ENCODE data around the gene ZNF227.
"Not testable (repeated sequence)": the region's sequence is repeated elsewhere in the genome, so short reads cannot be mapped to it uniquely, and the experiment has no call there.

The ZNF227 gene

DNA sequence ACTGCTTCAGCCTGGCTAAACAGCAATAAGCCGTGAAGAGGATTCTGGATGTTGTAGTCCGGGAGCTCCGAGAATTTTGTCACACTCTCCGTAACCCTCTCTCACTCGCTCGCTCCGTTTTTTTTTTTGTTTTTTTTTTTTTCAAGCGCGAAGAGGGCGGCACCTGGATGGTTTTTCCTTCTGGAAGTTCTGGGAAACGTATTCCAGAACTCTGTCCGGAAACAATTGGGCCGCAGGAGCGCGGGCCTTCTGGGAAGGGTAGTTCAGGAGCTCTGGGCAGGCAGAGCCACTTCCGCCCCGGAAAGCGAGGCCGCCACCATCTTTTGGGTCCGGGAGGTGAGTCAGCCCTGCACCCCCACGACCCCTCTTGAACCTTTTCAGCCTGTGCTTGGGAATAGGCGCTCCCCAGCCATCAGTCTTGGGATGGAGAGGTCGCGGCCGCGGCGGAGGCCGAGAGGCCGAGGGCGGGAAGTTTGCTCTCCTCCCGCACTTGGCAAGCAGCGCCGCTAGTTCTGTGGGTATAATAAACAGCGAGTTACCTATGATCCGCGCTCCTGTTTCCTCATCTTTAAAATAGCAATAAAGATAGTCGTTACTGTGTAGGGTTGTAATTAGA, at the start of gene ZNF227:
TSS of gene ZNF227 (plus strand) at position 283 of the 616 bp plus-strand sequence. CDS start 5,261 bp downstream, outside the sequence.
- DNase-seq, result peak; percentile 93

DNA sequence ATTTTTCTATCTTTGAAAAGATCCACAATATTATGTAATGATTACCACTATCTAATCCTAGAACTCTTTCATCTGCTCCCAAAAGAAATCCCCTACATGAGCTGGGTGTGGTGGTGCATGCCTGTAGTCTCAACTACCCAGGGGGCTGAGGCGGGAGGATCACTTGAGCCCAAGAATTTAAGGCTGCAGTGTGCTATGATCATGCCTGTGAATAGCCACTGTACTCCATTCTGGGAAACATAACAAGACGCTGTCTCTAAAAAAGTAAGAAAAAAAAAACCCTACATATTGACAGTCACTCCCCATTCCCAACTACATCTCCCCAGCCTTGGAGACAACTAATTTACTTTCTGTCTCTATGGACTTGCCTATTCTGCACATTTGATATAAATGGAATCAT, 48.5 kb upstream of the ZNF227 start:
- DNase-seq, result no peak

DNA sequence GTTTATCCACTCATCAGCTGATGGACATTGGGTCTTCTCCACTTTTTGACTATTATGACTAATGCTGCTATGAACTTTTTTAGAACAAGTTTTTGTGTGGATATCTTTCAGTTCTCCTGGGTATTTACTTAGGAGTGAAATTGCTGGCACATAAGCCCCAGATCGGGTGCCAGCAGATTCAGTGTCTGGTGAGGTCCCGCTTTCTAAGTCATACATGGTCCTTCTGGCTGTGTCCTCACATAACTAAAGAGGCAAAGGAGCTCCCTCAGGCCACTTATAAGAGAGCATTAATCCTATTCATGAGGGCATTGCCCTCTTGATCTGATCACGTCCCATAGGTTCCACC, 48.0 kb upstream of the ZNF227 start:
- no peak for DNase-seq

DNA sequence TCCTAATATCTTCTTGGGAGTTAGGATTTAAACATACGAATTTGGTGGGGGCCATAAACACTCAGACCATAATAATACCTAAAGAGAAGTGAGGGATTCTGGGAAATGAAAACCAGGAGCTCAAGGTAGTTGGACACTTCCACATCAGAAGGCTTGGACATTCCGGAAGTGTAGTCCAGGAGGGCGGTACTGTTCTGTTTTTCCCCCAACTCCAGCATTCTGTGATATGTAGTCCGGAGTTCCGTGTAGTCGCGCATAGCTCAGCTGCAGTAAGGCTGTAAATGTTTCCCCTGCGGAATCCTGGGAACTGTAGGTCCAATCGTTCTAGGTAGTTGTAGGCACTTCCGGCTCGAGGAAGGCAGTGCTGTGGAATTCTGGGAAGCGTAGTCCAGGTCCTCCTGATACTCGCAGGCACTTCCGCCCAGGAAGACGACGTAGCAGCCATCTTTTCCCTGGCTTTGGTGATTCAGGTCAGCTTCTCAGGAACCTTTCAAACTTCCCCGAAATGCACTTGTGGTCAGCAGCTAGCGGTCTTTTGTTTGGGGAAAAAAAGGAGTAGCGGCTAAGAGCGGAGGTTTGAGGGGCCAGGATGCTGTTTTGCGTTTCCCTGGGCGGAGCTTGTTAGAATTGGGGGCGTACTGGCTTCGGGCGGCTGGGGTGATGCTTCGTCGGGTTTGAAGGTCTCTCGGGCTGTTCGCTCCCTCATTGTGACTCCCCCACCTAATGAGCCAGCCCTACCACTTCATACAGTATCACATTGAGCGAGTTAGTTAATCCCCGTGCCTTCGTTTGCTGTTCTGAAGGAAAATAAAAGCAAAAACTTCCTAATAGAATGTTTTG, 47.4 kb upstream of the ZNF227 start, which contains the start of gene ZNF226:
TSS of gene ZNF226 (plus strand) at position 428 of the 840 bp plus-strand sequence. CDS start 4,981 bp downstream, outside the sequence.
- DNase-seq, result peak; percentile 99

DNA sequence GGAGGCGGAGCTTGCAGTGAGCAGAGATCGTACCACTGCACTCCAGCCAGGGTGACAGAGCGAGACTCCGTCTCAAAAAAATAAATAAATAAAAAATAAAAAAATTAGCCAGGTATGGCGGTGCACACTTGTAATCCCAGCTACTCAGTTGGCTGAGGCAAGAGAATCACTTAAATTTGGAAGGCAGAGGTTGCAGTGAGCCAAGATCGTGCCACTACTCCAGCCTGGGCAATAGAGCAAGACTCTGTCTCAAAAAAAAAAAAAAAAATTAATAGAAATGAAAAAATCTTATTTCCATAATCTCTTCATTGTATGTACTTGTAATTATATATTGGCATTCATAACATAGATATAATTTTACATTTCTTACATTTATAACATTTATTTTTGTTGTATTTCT, 41.7 kb upstream of the ZNF227 start:
- DNase-seq, result not testable (repeated sequence)

DNA sequence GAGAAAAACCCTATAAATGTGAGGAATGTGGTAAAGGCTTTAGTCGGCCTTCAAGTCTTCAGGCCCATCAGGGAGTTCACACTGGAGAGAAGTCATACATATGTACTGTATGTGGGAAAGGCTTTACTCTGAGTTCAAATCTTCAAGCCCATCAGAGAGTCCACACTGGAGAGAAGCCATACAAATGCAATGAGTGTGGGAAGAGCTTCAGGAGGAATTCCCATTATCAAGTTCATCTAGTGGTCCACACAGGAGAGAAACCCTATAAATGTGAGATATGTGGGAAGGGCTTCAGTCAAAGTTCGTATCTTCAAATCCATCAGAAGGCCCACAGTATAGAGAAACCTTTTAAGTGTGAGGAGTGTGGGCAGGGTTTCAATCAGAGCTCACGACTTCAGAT, 35.7 kb upstream of the ZNF227 start:
- peak; percentile 28 for DNase-seq

DNA sequence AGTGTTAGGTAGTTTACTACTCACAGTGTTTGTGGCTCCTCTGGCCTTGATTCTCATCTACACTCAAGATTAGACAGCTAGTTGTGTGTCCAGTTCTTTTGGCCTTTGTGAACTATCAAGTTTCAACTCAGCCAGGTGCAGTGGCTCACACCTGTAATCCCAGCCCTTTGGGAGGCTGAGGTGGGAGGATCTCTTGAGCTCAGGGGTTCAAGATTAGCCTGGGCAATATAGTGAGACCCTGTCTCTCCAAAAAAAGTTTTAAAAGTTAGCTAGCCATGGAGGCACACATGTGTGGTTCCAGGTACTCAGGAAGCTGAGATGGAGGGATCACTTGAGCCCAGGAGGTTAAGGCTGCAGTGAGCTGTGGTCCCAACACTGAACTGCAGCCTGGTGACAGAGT, 31.4 kb upstream of the ZNF227 start:
- DNase-seq, result no peak

DNA sequence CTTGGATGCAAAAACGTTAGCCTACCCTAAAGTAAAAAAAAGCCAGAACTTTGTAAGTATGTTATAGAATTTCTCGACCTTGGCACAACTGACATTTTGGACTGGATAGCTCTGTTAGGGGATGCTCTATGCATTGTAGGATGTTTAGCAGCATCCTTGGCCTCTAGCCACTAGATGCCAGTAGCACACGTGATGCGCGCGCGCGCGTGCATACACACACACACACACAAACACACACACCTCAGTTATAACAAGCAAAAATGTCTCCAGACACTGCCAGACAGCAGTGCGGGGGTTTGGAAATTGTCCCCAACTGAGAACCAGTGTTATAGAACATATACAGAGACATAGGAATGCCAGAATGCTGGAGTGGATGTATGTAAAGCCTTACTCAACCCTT, 30.2 kb upstream of the ZNF227 start:
- no peak for DNase-seq

DNA sequence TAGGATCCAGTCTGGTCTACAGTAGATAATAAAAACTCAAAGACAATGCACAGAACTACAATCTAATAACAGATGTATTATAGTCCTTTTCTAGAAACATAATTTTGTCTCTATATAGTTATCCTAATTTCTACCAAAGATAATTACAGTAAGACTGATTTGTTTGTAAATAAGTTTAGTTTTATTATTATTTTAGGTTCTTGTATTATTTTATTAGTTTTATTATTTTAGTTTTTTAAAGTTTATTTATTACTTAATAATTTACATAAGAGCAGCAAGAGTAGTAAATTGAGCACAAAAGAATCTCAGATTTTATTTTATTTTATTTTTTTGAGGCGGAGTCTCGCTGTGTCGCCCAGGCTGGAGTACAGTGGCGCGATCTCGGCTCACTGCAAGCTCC, 22.3 kb upstream of the ZNF227 start:
- DNase-seq, result no peak

DNA sequence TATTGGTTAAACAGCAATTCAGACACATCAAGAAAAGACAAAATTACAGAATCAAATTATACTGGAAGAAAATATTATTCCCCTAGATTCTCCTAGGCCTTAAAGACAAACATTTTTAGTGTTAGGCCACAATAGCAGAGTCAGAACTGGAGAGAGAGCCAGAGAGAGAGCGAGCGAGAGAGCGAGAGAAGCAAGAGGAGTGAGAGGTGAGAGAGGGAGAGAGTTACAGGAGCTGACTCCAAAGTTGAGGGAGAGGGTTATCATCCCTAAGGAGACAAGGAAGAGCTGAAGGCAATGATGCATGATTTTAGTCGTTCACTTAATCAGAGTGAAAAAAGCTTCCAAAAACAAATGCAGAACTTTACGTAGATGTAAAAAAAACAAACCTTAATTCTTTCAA, 20.2 kb upstream of the ZNF227 start:
- DNase-seq, result no peak

DNA sequence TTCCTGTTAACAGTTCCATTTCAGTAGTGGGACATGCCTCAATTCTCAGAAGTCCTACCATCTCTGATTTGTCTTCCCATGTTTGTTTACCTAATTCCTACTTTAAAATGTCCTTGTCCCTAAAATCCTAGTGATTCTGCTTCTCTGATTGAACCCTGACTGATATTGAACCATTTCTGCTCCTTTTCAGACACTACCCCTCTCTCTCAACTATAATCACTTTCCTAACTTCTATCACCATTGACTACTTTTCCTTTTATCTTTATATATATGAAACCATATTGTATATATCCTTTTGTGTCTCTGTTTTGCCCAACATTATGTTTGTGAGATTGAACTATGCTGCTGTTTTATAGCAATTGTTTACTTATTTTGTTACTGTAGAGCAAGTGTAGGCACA, 15.6 kb upstream of the ZNF227 start:
- DNase-seq, result no peak

DNA sequence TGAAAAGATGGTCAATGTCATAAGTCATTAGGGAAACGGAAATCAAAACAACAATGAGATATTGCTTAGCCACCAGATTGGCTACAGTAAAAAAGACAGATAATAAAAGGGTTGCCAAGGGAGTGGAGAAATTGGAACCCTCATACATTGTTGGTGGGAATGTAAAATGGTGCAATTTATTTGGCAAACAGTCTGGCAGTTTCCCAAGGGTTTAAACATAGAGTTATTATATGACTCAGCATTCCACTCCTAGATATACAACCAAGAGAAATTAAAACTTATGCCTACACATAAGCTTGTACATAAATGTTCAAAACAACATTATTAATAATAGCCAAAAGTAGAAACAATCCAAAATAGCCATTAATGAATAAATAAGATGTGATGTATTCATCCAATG, 9.9 kb upstream of the ZNF227 start:
- DNase-seq, result no peak

DNA sequence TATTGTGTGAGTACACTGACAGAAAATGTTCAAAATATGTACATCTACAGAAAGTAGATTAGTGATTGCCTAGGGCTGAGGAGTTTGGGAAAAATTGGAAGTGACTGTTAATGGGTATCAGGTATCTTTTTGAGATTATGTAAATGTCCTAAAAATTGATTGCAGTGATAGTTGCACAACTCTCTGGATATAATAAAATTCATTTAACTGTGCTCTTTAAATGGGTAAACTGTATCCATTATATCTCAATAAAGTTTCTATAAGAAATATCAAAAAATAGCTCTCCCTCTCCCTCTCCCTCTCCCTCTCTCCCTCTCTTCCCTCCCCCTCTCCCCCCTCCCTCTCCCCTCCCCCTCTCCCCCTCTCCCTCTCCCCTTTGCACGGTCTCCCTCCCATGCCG, 9.4 kb upstream of the ZNF227 start:
- DNase-seq, result no peak

DNA sequence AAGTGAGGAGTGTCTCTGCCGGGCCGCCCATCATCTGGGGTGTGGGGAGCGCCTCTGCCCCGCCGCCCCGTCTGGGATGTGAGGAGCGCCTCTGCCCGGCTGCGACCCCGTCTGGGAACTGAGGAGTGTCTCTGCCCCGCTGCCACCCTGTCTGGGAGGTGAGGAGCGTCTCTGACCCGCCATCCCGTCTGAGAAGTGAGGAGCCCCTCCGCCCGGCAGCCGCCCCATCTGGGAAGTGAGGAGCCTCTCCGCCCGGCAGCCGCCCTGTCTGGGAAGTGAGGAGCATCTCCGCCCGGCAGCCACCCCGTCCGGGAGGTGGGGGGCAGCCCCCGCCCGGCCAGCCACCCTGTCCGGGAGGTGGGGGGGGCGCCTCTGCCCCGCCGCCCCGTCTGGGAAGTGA, 8.5 kb upstream of the ZNF227 start:
- DNase-seq, result not testable (repeated sequence)

DNA sequence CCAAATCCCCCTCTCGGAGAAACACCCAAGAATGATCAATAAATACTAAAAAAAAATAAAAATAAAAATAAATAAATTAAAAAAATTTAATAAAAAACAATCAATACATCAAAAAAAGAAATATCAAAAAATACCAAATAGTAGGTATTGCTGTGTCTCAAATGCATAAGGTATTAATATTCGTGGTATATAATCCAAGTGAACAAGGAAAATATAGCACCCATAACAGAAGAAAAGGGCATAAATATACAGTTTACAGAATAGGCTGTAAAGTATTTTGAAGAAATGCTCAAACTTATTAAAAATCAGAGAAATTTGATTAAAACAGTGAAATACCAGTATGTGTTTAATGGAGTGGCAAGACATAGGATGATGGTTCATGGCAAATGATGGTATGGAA, 7.6 kb upstream of the ZNF227 start:
- DNase-seq, result no peak

DNA sequence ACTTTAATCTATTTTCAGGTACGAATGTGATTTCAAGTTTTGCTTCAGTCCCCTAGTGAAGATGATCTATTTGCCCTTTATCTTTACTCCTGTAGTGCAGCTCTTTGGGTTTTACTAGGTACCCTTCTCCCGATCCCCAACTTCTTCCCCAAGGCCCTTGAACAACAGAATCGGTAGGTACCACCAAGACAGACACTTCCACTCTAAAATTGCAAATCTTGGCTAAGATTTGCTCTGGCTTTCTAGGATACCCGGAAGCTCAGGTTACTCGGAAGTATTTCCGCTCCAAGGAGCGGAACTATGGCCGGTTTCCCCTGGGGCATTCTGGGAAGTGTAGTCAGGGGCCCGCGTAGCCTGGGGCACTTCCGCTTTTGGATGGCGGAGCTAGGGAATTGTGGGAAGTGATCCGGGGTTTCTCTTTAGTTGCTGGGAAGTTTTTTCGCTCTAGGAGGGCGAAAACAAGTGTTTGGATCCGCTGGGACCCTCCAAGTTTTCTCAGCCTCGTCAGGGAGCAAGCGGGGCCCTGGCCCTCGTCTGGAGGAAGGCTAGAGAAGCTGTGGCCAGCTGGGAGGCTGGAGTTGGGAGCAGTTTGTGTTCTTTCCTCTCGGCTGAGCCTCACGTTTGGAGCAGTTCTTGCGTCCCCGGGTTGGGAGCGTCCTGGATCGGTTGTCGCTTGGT, 5.1 kb upstream of the ZNF227 start:
- DNase-seq, result peak; percentile 99

DNA sequence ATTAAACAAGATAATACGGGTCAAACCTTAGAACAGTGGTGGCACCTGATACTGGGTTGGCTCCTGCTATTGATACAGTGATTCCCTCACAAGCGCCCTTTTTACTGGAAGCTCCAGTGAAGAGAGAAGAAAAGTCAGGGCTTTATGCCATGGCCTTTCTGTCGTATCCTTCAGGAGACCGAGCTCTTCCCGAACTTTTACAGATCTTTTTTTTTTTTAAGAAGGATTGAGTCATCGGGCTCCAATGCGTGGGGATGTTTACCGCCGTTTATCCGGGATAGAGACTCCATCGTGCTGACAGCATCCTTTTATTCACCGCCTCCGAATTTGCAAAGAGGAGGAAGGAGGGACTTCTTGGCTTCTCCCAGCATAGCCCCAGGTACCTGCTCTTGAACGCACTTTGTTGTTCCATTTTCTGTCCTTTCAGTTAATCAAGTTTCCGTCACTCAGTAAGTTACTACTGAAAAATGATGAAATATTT, 574 bp downstream of the ZNF227 start:
- peak; percentile 61 for DNase-seq

DNA sequence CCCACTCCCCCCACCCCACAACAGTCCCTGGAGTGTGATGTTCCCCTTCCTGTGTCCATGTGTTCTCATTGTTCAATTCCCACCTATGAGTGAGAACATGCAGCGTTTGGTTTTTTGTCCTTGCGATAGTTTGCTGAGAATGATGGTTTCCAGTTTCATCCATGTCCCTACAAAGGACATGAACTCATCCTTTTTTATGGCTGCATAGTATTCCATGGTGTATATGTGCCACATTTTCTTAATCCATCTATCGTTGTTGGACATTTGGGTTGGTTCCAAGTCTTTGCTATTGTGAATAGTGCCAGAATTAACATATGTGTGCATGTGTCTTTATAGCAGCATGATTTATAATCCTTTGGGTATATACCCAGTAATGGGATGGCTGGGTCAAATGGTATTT, 7.6 kb downstream of the ZNF227 start:
- DNase-seq, result not testable (repeated sequence)

DNA sequence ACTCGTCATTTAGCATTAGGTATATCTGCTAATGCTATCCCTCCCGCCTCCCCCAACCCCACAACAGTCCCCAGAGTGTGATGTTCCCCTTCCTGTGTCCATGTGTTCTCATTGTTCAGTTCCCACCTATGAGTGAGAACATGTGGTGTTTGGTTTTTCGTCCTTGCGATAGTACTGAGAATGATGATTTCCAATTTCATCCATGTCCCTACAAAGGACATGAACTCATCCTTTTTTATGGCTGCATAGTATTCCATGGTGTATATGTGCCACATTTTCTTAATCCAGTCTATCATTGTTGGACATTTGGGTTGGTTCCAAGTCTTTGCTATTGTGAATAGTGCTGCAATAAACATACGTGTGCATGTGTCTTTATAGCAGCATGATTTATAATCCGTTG, 8.4 kb downstream of the ZNF227 start:
- DNase-seq, result not testable (repeated sequence)

DNA sequence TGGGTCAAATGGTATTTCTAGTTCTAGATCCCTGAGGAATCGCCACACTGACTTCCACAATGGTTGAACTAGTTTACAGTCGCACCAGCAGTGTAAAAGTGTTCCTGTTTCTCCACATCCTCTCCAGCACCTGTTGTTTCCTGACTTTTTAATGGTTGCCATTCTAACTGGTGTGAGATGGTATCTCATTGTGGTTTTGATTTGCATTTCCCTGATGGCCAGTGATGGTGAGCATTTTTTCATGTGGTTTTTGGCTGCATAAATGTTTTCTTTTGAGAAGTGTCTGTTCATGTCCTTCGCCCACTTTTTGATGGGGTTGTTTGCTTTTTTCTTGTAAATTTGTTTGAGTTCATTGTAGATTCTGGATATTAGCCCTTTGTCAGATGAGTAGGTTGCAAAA, 9.0 kb downstream of the ZNF227 start:
- not testable (repeated sequence) for DNase-seq

DNA sequence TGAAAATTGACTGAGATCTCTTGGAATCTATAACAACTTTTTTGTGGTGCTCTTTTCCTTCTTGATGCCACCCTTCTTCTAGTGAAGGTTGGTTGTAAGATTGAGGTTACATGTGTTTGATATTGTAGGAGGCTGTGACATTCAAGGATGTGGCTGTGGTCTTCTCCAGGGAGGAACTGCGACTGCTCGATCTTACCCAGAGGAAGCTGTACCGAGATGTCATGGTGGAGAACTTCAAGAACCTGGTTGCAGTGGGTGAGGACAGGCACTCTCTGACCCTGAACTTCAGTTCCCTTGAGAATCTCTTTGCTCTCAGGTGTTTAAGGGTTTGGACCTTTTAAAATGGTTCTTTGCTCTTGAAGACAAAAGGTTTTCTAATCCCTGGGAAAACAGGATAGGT, 16.0 kb downstream of the ZNF227 start:
- DNase-seq, result no peak

DNA sequence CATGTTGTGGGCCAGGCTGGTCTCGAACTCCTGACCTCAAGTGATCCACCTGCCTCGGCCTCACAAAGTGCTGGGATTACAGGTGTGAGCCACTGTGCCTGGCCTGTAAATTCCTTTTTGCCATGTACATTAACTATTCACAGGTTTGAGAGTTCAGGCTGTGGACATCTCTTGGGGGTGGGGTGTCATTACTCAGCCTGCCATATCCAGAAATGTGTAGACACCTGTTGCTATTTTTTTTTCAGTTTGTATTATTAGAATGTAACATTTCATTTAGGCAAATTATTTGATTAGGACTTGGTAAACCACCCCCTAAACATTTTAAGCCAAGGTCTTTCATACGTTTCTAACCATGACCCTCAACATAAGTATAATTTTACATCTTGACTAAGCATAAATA, 20.5 kb downstream of the ZNF227 start:
- no peak for DNase-seq

DNA sequence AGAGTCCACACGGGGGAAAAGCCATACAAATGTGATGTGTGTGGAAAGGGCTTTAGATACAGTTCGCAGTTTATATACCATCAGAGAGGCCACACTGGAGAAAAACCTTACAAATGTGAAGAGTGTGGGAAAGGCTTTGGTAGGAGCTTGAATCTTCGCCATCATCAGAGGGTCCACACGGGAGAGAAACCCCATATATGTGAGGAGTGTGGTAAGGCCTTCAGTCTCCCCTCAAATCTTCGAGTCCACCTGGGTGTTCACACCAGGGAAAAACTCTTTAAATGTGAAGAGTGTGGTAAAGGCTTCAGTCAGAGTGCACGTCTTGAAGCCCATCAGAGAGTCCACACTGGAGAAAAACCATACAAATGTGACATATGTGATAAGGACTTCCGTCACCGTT, 24.1 kb downstream of the ZNF227 start:
- no peak for DNase-seq

DNA sequence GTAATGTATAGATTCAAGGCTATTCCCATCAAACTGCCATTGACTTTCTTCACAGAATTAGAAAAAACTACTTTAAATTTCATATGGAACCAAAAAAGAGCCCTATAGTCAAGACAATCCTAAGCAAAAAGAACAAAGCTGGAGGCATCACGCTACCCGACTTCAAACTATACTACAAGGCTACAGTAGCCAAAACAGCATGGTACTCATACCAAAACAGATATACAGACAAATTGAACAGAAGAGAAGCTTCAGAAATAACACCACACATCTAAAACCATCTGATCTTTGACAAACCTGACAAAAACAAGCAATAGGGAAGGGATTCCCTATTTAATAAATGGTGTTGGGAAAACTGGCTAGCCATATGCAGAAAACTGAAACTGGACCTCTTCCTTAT, 40.0 kb downstream of the ZNF227 start:
- not testable (repeated sequence) for DNase-seq

Data from OCI-M1 (cell line).